Loucy (cell line): ENCODE results near the gene MARCOL.

Experiments
- CTCF ChIP-seq: fragments of 200-600 bp; sonication (generic); conservative IDR thresholded peaks from 2 replicates; pipeline ENCODE4 v1.5.1; 2014; ENCODE audit warnings: mild to moderate bottlenecking, antibody characterized with exemption, low read length
- EZH2phosphoT487 ChIP-seq: fragments of 200-600 bp; IDR thresholded peaks from 2 replicates; pipeline ENCODE4 v1.6.1; 2018; ENCODE audit warnings: antibody characterized with exemption, mild to moderate bottlenecking, moderate library complexity, borderline replicate concordance

- TF ChIP-seq CTCF (no peak), EZH2phosphoT487 (no peak)
Observed at GRCh38 chr5:148259288-148259687, 21.0 kb downstream of the MARCOL start.
